Large intestine (tissue), 3 donors: Measurements from ENCODE around the gene GRM7. TPM values are rescaled to one million over a fixed set of nuclear protein-coding genes. Genes with fewer than 3 reads are reported as not detected.

Source experiments
- DNase-seq, 2 donors: peaks; one replicate each; pipeline versions ENCODE4 v3.0.0 to v3.0.0-alpha.2; 2013
- H3K27ac ChIP-seq: one replicate; pipeline ENCODE4 v1.5.1; 2013; ENCODE audit warnings: low read length
- H3K27me3 ChIP-seq: 2 replicates; pipeline ENCODE4 v1.6.1; 2013; ENCODE audit warnings: low read length; ENCODE audit not compliant: control insufficient read depth, insufficient read depth
- H3K36me3 ChIP-seq: 2 replicates; pipeline ENCODE4 v1.6.1; 2013; ENCODE audit warnings: low read length; ENCODE audit not compliant: control insufficient read depth, insufficient read depth
- H3K4me1 ChIP-seq: one replicate; pipeline ENCODE4 v1.6.1; 2013; ENCODE audit warnings: low read length; ENCODE audit not compliant: control insufficient read depth, insufficient read depth
- H3K4me3 ChIP-seq: one replicate; pipeline ENCODE4 v1.5.1; 2013; ENCODE audit warnings: low read length
- H3K9me3 ChIP-seq: one replicate; pipeline ENCODE4 v1.6.1; 2013; ENCODE audit warnings: mild to moderate bottlenecking, low read depth, low read length, moderate library complexity; ENCODE audit not compliant: control insufficient read depth
- WGBS: methylation state at CpG from one replicate; pipeline ENCODE4 v1.1.5; 2013; ENCODE audit warnings: low lambda C conversion rate; ENCODE audit not compliant: insufficient coverage; 5-methylcytosine and 5-hydroxymethylcytosine counted together
- polyA plus RNA-seq: library from polyadenylated mRNA; unstranded; fragments of 120-200 nt; gene quantifications from one replicate; pipeline ENCODE4 v1.2.1, GENCODE V29; 2013

GRM7 gene
- polyA plus RNA-seq, 1 donor: 0.36 TPM

- H3K27me3 ChIP-seq: no peaks in the 10 kb centered on the region
- no peaks in the 10 kb centered on the region for H3K4me1 ChIP-seq
- H3K27ac ChIP-seq: no peak overlapping the region
- 77% methylated on average over 5 of the region's 5 CpGs for WGBS
- DNase-seq: no peak
- H3K9me3 ChIP-seq: no peaks in the 10 kb centered on the region
- no peaks in the 10 kb centered on the region for H3K36me3 ChIP-seq
- no peak overlapping the region for H3K4me3 ChIP-seq
These were observed 350.8 kb downstream of the GRM7 start for GRCh38 chr3:7211740-7212139.

GRCh38 chr3:7215706-7216105, 354.8 kb downstream of the GRM7 start:
- no peaks in the 10 kb centered on the region for H3K9me3 ChIP-seq
- DNase-seq: no peak
- no peaks in the 10 kb centered on the region for H3K27me3 ChIP-seq
- H3K4me3 ChIP-seq: no peak overlapping the region
- no peak overlapping the region for H3K27ac ChIP-seq
- 86% methylated on average over 3 of the region's 3 CpGs for WGBS
- H3K4me1 ChIP-seq: no peaks in the 10 kb centered on the region
- H3K36me3 ChIP-seq: no peaks in the 10 kb centered on the region

- no CpG with 5 or more reads among the region's 4 CpGs for WGBS
- H3K27ac ChIP-seq: no peak overlapping the region
- DNase-seq: no peak
- H3K4me1 ChIP-seq: no peaks in the 10 kb centered on the region
- no peaks in the 10 kb centered on the region for H3K9me3 ChIP-seq
- no peaks in the 10 kb centered on the region for H3K27me3 ChIP-seq
- no peaks in the 10 kb centered on the region for H3K36me3 ChIP-seq
- H3K4me3 ChIP-seq: no peak overlapping the region
These were observed 365.5 kb downstream of the GRM7 start for GRCh38 chr3:7226393-7226792.

GRCh38 chr3:7238565-7239295, 377.8 kb downstream of the GRM7 start:
- H3K36me3 ChIP-seq: no peaks in the 10 kb centered on the region
- no peaks in the 10 kb centered on the region for H3K4me1 ChIP-seq
- WGBS: no CpG with 5 or more reads among the region's 1 CpG
- no peak overlapping the region for H3K4me3 ChIP-seq
- no peaks in the 10 kb centered on the region for H3K9me3 ChIP-seq
- H3K27me3 ChIP-seq: no peaks in the 10 kb centered on the region
- no peak for DNase-seq
- no peak overlapping the region for H3K27ac ChIP-seq

GRCh38 chr3:7241584-7242302, 380.8 kb downstream of the GRM7 start:
- Histone ChIP-seq H3K27me3 (no peaks in the 10 kb centered on the region), H3K9me3 (no peaks in the 10 kb centered on the region), H3K27ac (no peak overlapping the region), H3K36me3 (no peaks in the 10 kb centered on the region), H3K4me3 (no peak overlapping the region), H3K4me1 (no peaks in the 10 kb centered on the region)
- no peak for DNase-seq
- 67% methylated on average over 2 of the region's 4 CpGs for WGBS

GRCh38 chr3:7242303-7242635, 381.4 kb downstream of the GRM7 start:
- no peak overlapping the region for H3K4me3 ChIP-seq
- no peak overlapping the region for H3K27ac ChIP-seq
- H3K4me1 ChIP-seq: no peaks in the 10 kb centered on the region
- DNase-seq: no peak
- H3K27me3 ChIP-seq: no peaks in the 10 kb centered on the region
- no peaks in the 10 kb centered on the region for H3K9me3 ChIP-seq
- no peaks in the 10 kb centered on the region for H3K36me3 ChIP-seq

- H3K36me3 ChIP-seq: no peaks in the 10 kb centered on the region
- no peaks in the 10 kb centered on the region for H3K27me3 ChIP-seq
- no peak overlapping the region for H3K4me3 ChIP-seq
- H3K27ac ChIP-seq: no peak overlapping the region
- H3K4me1 ChIP-seq: no peaks in the 10 kb centered on the region
- no peak for DNase-seq
- no peaks in the 10 kb centered on the region for H3K9me3 ChIP-seq
- WGBS: 100% methylated on average over 1 of the region's 5 CpGs
These were observed 388.7 kb downstream of the GRM7 start for GRCh38 chr3:7249493-7250076.

- no peak overlapping the region for H3K4me3 ChIP-seq
- H3K27me3 ChIP-seq: no peaks in the 10 kb centered on the region
- no peaks in the 10 kb centered on the region for H3K4me1 ChIP-seq
- WGBS: no CpG with 5 or more reads among the region's 2 CpGs
- no peaks in the 10 kb centered on the region for H3K9me3 ChIP-seq
- no peak for DNase-seq
- H3K27ac ChIP-seq: no peak overlapping the region
- H3K36me3 ChIP-seq: no peaks in the 10 kb centered on the region
These were observed 393.3 kb downstream of the GRM7 start for GRCh38 chr3:7254251-7254650.

GRCh38 chr3:7260975-7261374, 400.1 kb downstream of the GRM7 start:
- WGBS: no CpG with 5 or more reads among the region's 1 CpG
- Histone ChIP-seq H3K4me3 (no peak overlapping the region), H3K4me1 (no peaks in the 10 kb centered on the region), H3K27me3 (no peaks in the 10 kb centered on the region), H3K9me3 (no peaks in the 10 kb centered on the region), H3K27ac (no peak overlapping the region), H3K36me3 (no peaks in the 10 kb centered on the region)
- no peak for DNase-seq

GRCh38 chr3:7263347-7264195, 402.7 kb downstream of the GRM7 start:
- DNase-seq: no peak
- H3K9me3 ChIP-seq: no peaks in the 10 kb centered on the region
- H3K27ac ChIP-seq: no peak overlapping the region
- H3K36me3 ChIP-seq: no peaks in the 10 kb centered on the region
- no peaks in the 10 kb centered on the region for H3K4me1 ChIP-seq
- H3K27me3 ChIP-seq: no peaks in the 10 kb centered on the region
- WGBS: no CpG with 5 or more reads among the region's 13 CpGs
- no peak overlapping the region for H3K4me3 ChIP-seq
